NCI-H82 treated with DMSO at 0.1 percent for 48 hours (cell line): ENCODE results near the gene CSTPP1.
"Not testable (repeated sequence)": the region's sequence is repeated elsewhere in the genome, so short reads cannot be mapped to it uniquely, and the experiment has no call there.

Source experiments
- DNase-seq: peaks from one replicate; lab custom pipeline; 2025; ENCODE audit not compliant: unreplicated experiment; lab: John Stamatoyannopoulos, UW

The CSTPP1 gene

DNA sequence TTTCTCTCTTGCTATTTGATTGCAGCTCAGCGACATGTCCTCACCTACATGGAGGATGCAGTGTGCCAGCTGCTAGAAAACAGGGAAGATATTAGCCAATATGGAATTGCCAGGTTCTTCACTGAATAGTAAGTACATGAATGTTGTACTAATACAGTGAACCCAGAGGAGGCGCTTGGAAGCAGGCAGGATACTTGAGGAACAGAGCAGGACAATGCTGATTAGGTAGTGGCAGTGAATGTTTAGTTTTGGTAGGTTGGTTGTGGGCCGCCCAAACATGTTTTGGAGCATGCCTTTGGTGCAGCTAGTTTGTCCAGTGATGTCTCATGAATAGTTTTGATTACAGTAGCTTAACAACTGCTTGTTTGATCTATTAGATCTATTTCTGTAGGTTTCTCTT, 50.6 kb downstream of the CSTPP1 start:
- DNase-seq = no peak

DNA sequence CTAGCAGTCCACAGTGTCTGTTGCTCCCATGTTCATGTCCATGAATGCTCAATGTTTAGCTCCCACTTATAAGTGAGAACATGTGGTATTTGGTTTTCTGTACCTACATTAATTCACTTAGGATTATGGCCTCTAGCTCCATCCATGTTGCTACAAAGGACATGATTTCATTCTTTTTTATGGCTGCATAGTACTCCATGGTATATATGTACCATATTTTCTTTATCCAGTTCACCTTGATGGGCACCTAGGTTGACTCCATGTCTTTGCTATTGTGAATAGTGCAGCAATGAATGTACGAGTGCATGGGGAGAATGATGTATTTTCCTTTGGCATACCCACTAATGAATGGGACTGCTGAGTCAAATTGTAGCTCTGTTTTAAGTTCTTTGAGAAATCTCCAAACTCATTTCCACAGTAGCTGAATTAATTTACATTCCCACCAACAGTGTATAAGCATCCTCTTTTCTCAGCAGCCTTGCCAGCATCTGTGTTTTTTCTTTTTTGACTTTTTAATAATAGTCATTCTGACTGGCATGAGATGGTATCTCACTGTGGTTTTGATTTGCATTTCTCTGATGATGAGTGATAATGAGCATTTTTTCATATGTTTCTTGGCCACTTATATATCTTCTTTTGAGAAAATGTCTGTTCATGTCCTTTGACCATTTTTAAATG, 53.4 kb downstream of the CSTPP1 start:
- DNase-seq = not testable (repeated sequence)

DNA sequence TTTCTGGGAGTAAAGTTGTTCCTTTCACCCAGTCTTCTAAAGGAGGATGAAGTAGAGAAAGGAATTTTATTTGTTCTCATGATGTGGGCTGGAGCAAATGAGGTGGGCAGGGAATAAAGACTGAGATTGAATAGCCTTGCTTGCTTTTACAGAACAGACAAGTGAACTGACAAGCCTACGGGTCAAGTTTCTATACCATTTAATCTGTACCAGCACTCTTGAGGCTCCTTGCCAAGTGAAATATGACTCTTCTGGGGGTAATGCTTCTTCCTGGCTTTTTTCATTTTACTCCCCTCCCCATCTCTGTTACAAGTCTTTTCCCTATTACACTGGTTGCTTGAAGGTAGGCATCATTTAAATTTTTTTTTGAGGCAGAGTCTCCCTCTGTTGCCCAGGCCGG, 54.8 kb downstream of the CSTPP1 start:
- DNase-seq = no peak

DNA sequence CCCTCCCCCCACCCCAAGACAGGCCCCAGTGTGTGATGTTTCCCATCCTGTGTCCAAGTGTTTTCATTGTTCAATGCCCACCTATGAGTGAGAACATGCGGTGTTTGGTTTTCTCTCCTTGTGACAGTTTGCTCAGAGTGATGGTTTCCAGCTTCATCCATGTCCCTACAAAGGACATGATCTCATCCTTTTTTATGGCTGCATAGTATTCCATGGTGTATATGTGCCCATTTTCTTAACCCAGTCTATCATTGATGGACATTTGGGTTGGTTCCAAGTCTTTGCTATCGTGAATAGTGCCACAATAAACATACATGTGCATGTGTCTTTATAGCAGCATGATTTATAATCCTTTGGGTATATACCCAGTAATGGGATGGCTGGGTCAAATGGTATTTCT, 55.8 kb downstream of the CSTPP1 start:
- DNase-seq = not testable (repeated sequence)

DNA sequence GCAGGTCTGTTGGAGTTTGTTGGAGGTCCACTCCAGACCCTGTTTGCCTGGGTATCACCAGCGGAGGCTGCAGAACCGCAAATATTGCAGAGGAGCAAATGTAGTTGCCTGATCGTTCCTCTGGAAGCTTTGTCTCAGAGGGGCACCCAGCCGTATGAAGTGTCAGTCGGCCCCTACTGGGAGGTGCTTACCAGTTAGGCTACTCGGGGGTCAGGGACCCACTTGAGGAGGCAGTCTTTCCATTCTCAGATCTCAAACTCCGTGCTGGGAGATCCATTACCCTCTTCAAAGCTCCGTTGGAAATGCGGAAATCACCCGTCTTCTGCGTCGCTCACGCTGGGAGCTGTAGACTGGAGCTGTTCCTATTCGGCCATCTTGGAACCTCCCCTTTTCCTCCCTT, 61.2 kb downstream of the CSTPP1 start:
- DNase-seq = not testable (repeated sequence)

DNA sequence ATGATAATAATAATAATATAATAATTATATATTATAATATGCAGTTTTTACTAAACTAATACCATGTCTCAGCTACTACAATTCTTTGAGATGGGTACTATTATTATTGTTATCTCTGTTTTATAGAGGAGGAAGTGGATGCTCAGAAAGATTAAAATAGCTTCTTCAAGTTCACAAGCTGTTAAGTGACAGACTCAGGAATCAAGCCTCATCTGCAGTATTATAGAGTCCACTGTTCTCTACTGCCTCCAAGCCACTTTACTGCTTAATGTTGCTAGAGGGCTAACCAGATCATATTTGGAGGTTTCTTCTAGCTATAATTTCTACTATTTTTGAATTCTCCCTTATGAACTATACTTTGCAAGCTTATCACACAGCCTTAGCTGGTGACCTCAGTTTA, 62.7 kb downstream of the CSTPP1 start:
- no peak for DNase-seq

DNA sequence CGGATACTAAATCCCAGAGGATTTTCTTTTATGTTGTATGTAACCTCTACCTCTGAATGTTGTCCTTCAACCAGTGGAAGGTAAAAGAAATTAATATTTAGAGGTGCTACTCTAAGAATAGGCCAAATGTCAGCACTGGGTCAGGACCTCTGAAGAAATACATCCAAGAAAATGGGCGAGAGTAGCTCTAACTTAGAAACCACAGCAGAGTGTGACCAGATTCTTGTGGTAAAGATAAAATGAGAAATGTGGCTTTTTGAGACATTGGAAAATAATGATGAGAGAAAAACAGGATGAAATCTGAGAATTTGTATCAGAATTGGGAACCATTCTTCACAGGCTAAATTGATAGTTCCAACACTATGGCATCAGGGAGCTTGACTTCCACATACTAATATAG, 63.5 kb downstream of the CSTPP1 start:
- no peak for DNase-seq

DNA sequence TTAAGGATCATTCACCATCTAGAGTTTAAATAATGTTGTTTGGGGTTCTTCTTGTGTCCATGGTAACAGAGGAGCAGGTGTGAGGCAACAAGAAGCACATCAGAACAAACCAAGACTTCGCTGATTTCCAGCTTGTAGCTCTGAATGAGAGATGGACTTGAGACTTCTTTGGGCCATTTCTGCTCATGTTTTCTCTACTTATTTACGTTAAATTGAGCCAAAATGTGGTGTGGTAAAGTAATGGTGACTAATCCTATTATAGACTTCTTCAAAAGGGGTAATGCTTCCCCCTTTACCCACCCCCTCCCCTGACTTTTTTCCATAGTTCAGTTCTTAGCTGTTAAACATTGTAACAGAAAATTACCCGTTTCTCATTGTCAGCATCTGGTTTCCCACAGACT, 65.2 kb downstream of the CSTPP1 start:
- DNase-seq = no peak

DNA sequence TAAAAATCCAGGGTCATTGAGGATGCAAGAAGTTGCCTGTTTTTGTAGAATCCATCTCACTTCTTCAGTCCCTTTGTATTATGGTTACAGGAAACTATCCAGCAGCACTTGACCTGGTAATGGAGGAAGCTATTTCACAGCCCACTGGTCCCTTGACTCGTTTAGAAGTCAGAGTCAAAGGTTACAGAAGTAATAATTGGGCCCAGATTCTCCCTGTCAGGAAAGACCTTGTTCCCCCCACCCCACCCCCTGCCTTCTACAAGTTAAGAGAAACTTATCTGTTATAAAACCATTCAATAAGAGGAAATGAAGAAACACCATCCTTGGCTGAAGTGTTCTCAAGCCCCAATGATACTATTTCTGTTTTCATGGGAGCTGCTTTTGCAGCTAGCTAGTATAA, 65.8 kb downstream of the CSTPP1 start:
- no peak for DNase-seq

DNA sequence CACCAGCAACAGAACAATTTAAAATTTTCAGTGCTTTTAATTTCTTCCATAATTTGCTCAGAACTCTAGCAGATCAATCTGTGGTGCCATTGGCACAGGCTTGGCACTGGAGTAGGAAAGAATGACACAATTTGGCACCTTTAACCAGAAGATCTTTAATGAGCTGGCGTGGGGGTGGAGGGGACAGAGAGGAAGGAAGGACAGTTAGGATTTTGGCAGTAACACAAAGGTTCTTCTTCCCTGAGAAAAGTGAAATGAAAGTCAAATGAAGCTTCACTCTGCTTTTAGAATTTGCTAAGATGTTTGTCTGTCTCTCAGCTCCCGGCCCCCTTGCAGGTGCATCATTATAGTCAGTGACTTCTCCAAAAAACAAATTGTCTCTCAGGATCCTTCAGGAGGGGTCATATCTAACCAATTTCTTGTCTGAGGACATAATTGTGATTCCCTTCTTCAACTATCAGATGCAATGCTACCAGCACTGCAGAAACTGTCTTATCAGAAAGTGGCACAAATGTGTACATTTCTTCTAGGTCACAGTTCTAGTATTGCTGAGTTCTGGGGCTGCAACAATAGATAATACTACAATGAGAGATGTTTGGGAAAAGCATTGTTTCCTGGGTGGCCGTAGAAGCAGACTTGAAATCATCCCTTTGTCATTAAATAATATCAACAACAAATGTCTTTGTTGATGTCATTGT, 66.8 kb downstream of the CSTPP1 start:
- DNase-seq = no peak

DNA sequence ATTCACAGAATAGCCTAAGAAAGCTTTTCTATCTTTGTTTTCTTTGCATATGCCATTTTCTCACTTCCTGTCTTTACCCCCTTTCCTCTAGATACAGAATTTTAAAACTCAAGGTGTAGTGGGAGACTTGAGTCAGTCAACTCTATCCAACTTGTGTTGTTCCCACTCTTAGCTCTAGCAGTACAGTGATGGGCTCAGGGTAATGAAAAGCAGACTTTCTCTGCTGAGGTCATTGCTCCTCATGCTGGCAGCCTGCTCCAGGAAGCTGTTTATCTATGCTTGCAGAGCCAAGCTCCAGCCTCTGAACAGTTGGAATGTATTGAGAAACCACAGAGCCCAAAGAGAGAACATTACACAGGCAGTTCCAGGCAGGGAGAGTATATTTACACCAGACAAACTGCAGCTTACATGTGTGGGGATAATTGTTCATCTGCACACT, 68.1 kb downstream of the CSTPP1 start:
- no peak for DNase-seq

DNA sequence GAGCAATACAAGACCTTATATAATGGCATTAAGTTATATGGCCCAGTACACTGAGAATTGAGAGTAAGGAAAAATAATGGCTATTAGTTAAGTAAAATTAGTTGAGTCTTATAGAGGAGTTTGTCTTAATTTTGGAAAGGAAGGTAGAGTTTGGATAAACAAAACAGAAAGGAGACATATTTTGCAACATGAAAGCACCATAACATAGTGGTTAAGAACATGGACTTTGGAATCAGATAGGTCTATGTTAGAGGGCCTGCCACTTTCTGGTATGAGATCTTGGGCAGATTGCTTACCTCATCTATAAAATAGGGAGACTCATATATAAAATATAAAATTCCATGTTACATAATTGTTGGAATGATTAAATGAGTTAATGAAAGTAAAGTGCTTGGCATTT, 68.9 kb downstream of the CSTPP1 start:
- DNase-seq = no peak

DNA sequence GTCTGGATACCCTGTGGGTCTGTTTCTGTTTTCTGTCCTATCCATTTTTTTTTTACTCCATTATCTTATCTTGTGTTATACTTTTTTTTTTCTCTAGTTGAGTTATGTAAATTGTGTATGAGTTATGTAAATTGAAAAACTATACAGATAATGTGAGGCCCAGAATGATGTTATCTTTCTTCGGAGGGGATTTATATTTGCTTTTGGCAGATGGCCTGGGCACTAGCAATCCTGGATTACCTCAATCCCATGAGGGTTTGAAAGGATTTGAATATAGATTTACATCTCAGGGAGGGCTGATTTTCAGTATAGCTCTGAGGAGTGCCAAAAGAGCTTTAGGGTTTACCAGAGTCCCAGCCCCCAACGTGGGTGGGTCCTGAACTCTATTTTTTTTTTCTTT, 71.0 kb downstream of the CSTPP1 start:
- DNase-seq = peak; percentile 91

DNA sequence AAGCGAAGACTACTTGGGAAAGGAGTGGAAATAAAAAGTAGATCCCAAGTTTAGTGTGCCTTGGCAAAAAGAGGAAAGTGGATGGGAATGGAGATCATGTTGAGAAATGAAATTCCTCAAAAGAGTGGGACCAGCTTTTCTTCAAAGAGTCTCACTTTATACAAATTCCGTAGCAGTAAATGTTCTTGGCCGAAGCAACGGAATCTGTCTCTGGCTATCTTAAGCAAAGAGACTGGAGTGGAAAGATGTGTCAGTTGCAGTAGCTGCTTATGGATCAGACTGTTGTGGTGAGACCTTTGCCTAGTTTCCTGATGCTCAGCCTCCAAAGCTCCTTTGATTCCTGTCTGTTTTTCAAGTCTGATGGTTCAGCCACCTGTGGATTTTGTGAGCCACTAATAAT, 73.6 kb downstream of the CSTPP1 start:
- no peak for DNase-seq

DNA sequence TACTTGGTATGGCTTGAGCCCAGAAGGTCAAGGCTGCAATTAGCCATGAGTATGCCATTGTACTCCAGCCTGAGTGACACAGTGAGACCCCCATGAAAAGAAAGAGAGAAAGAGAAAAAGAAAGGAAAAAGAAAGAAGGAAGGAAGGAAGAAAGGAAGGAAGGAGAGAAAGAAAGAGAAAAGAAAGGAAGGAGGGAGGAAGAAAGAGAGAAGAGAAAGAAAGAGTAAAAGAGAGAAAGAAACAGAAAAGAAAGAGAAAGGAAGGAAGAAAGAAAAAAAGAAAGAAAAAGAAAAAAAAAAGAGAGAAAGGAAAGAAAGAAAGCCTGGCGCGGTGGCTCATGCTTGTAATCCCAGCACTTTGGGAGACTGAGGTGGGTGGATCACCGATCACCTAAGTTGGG, 77.5 kb downstream of the CSTPP1 start:
- DNase-seq = no peak

DNA sequence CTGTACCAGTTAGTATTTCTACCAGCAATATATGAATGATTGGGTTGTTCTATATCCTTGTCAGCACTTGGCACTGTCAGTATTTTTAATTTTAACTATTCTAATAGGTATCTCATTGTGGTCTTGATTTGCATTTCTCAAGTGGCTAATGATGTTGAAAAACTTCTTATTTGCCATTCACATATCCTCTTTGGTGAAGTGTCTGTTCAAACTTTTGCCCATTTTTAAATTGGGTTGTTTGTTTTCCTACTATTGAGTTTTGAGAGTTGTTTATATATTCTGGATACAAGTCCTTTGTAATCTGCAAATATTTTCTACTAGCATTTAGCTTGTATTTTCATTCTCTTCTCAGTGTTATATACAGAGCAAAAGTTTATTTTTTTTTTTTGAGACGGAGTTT, 82.1 kb downstream of the CSTPP1 start:
- DNase-seq = no peak

DNA sequence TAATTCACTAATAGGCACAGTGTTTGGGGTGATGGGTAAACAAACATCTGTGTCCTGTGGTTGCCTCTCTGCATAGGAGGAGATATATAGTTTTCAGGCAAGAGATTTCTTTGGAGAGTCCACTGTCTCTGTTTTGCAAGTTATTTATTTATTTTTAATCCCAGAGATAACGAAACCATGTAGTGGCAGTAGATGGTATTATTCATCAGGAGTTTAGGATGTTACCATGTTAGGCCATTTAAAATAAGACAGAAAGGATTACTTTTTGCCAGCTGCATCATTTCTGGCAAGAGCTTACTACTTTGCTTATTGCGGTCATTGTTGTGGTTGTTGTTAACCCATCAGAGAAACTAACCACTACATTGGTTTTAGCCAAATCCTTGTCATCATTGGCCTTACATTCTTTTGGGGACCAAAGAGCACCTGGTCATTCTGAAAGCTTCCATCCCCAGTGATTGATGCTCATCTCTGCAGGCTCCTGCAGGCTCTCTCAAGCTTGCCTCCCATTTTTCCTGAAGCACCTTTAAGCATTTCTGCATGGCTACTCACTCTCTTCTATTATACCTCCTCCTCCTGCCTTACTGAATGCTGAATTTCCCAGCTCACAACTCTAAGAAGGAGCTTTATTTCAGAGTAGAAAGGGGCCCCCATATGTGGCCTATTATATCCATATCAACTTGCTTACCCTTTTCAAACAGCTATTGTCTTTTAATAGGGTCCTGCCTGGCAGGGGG, 84.4 kb downstream of the CSTPP1 start:
- DNase-seq = no peak

DNA sequence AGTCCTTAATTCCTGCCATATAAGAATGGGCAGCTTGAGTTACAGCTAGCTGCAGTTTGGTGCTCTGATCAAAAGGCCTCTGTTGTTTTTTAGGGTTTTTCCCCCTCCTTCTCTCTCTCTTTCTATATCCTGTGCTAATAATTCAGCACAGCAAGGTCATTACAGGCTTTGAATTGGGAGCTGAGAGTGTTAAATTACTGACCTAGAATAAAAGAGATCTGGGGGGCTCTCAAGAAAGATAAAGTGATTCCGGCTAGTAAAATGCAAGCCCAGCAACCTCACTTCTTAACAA, 84.9 kb downstream of the CSTPP1 start:
- no peak for DNase-seq

DNA sequence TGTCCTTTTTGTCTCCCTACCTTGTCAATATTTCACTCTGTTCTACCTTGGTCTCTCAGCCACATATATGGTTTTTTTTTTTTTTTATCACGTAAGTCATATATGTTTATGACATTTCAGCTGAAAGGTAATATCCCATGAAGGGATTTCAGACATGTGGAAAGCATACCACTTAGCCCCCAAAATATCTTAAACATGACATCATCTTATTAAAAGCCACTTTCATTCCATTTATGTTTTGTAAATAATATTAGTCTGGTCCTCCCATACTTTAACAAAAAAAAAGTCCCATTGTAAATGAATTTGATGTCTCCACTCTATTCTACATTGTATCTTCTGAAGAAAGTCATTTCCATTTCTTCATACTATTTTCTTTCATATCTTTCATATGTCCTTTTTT, 85.4 kb downstream of the CSTPP1 start:
- no peak for DNase-seq

DNA sequence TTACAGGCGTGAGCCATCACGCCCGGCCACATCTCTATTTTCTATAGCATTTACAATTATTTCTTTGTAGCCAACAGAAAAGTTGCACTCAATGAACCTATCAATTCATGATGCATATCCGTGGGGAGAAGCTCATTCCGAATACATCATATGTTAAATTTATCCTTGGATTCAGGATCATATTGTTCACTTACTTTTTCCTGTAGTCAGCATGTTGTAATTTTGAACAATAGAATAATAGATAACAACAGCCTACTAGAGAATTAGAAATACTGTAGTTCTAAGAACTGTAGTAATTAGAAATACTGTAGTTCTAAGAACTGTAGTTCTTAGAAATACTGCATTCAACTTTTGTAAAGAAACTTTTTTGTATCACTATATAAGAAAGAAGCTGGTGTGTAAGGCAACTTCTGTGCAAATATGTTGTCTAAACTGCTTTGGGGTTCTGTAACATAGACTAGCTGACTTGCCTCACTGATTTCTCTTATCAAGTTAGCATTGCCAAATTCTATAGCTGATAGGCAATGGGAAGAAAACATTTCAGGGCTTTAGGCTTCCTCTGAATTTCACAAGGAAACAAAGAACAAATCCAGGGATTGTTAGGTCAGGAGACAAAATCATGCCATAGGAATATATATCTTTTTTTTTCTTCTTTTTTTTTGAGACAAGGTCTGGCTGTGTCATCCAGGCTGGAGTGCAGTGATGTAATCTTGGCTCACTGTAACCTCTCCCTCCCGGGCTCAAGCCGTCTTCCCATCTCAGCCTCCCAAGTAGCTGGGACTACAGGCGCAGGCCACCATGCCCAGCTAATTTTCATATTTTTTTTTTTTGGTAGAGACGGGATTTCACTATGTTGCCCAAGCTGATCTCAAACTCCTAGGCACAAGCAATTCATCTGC, 91.9 kb downstream of the CSTPP1 start:
- no peak for DNase-seq

DNA sequence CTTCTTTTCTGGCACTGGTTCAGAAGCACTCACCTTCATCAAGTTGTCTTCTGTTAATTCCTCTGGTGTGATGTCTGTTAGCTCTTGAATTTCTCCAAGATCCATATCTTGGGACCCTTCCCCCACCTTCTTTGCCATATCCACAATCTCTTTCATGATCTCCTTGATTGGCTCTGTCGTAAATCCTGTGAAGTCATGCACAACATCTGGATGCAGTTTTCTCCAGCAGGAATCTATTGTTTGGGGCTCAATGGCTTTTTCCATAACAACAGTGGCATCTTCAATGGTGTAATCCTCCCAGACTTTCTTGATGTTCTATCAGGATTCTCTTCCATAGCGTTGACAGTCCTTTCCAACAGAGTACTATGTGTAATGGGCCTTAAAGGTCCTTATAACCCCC, 96.9 kb downstream of the CSTPP1 start:
- peak; percentile 44 for DNase-seq
